ENCODE results near the gene SMAD6.

DNA sequence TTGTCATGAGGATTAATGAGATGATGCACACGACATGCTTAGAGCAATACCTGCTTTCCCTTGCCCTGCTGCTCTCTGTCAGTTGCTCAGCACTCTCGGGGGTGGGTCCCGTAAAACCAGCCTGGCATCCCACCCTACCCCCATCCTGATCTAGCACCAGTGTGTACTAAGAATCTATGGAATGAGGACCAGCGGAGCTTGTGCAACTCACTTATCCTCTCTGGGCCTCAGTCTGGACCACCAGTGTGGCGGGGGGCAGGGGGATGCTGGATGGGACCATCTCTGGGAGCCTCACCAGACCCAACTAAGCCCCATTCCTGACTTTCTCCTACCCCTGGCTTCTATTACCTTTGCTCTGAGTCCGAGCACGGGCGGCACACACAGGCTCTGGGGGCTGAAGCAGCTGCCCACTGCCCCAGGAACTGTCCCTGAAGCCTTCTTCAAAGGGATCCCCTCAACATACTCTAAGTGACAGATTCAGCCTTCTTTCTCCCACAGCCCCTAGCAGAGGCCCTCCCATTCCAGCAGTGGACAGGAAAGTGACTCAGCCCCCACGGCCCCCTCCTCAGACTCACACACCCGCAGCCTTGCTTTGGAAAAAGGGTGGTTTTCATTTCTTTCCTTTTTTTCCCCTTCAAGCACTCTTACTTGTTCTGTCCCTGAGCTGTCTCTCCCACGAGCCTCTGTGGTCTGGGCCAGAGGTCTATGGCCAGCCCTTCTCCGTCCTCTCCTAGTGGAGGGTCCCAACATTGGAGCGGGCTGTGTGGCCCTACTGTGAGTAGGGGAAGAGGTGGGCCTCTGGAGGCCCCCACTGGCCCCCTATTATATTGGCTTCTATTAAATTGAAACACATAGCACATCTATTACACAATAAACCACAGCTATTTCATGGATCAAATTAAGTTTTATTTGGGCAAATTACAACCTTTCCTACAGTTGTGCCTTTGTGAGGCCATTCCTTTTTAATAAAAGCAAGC, 100.3 kb downstream of the SMAD6 start:
- no peak for TF ChIP-seq EZH2 (IDR thresholded peaks at IDR 0.05; ENCODE audit: insufficient read depth, poor library complexity, severe bottlenecking)
- no peak for TF ChIP-seq EZH2phosphoT487 (IDR thresholded peaks at IDR 0.05; ENCODE audit: insufficient read depth, low read depth)
